Subcutaneous abdominal adipose tissue (tissue), 5 donors: ENCODE results near the gene FKBP2.

ENCODE experiments used
- H3K27ac ChIP-seq: one replicate; pipeline ENCODE4 v1.7.0; 2013; ENCODE audit warnings: low read depth, mild to moderate bottlenecking, inconsistent platforms, low read length, moderate library complexity
- H3K27me3 ChIP-seq, 5 donors: one replicate each; pipeline ENCODE4 v1.7.0; 2013; ENCODE audit warnings: low read length in 5 of 5, inconsistent platforms in 1 of 5; ENCODE audit not compliant: control insufficient read depth in 5 of 5, insufficient read depth in 4 of 5
- H3K36me3 ChIP-seq, 5 donors: one replicate each; pipeline ENCODE4 v1.7.0; 2013; ENCODE audit warnings: low read length in 5 of 5; ENCODE audit not compliant: control insufficient read depth in 5 of 5, insufficient read depth in 5 of 5
- H3K4me1 ChIP-seq, 5 donors: one replicate each; pipeline ENCODE4 v1.7.0; 2013; ENCODE audit warnings: low read length in 5 of 5, mild to moderate bottlenecking in 3 of 5, moderate library complexity in 1 of 5; ENCODE audit not compliant: control insufficient read depth in 5 of 5, insufficient read depth in 5 of 5
- H3K4me3 ChIP-seq, 5 donors: one replicate each; pipeline ENCODE4 v1.7.0; 2013; ENCODE audit warnings: low read length in 5 of 5, low read depth in 1 of 5
- H3K9ac ChIP-seq, 5 donors: one replicate each; pipeline ENCODE4 v1.7.0; 2013; ENCODE audit warnings: low read length in 5 of 5, mild to moderate bottlenecking in 4 of 5, moderate library complexity in 3 of 5
- H3K9me3 ChIP-seq, 5 donors: one replicate each; pipeline ENCODE4 v1.7.0; 2013; ENCODE audit warnings: low read length in 5 of 5; ENCODE audit not compliant: control insufficient read depth in 5 of 5
- donor health status: healthy.
- donor health status: healthy.
- donor health status: healthy.
- donor health status: healthy.
- donor health status: healthy.

FKBP2 gene

GRCh38 chr11:64218628-64219353 is 22.1 kb upstream of the FKBP2 start:
- Histone ChIP-seq H3K9ac (no peak overlapping the region), H3K4me3 (no peak overlapping the region), H3K27me3 (no peaks in the 10 kb centered on the region), H3K27ac (no peak overlapping the region), H3K36me3 (peaks cover 0 to 46% (median 17%) of the 10 kb centered on the region in 5 donors), H3K9me3 (no peaks in the 10 kb centered on the region), H3K4me1 (peaks cover 0 to 4% (median 0%) of the 10 kb centered on the region in 5 donors)

GRCh38 chr11:64219354-64219684 is 21.6 kb upstream of the FKBP2 start:
- Histone ChIP-seq H3K27me3 (no peaks in the 10 kb centered on the region), H3K9ac (no peak overlapping the region), H3K27ac (no peak overlapping the region), H3K9me3 (no peaks in the 10 kb centered on the region), H3K36me3 (peaks cover 0 to 51% (median 22%) of the 10 kb centered on the region in 5 donors), H3K4me3 (no peak overlapping the region), H3K4me1 (peaks cover 0 to 4% (median 0%) of the 10 kb centered on the region in 5 donors)

DNA sequence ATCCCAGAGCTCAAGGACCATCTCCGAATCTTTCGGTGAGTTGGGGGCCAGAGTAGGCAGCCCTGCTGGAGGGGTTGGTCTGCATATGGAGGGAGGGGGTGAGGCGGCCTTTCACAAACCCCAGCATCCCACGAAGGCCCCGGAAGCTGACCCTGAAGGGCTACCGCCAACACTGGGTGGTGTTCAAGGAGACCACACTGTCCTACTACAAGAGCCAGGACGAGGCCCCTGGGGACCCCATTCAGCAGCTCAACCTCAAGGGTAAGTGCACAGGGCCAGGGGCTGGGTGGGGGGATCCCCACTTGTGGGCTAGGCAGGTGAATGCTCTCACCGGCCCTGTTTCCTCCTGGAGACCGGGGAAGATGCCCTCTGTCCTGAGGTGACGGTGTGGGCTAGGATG is 21.1 kb upstream of the FKBP2 start:
- no peaks in the 10 kb centered on the region for H3K27me3 ChIP-seq
- H3K9ac ChIP-seq: no peak overlapping the region
- peaks cover 0 to 5% (median 2%) of the 10 kb centered on the region in 5 donors for H3K4me1 ChIP-seq

GRCh38 chr11:64220271-64220670 is 20.6 kb upstream of the FKBP2 start:
- Histone ChIP-seq H3K36me3 (peaks cover 0 to 54% (median 22%) of the 10 kb centered on the region in 5 donors), H3K4me3 (no peak overlapping the region), H3K4me1 (peaks cover 0 to 10% (median 7%) of the 10 kb centered on the region in 5 donors), H3K27me3 (no peaks in the 10 kb centered on the region), H3K9me3 (no peaks in the 10 kb centered on the region), H3K27ac (no peak overlapping the region), H3K9ac (no peak overlapping the region)

More for the DNA sequence above, 21.1 kb upstream of the FKBP2 start:
- H3K27ac ChIP-seq: no peak overlapping the region
- H3K9me3 ChIP-seq: no peaks in the 10 kb centered on the region
- no peak overlapping the region for H3K4me3 ChIP-seq
- H3K36me3 ChIP-seq: peaks cover 0 to 54% (median 22%) of the 10 kb centered on the region in 5 donors

GRCh38 chr11:64220798-64221197 is 20.1 kb upstream of the FKBP2 start:
- H3K4me3 ChIP-seq: no peak overlapping the region
- H3K27ac ChIP-seq: no peak overlapping the region
- H3K27me3 ChIP-seq: no peaks in the 10 kb centered on the region
- H3K9ac ChIP-seq: no peak overlapping the region
- H3K36me3 ChIP-seq: peaks cover 0 to 54% (median 22%) of the 10 kb centered on the region in 5 donors
- no peaks in the 10 kb centered on the region for H3K9me3 ChIP-seq
- H3K4me1 ChIP-seq: peaks cover 0 to 15% (median 13%) of the 10 kb centered on the region in 5 donors

DNA sequence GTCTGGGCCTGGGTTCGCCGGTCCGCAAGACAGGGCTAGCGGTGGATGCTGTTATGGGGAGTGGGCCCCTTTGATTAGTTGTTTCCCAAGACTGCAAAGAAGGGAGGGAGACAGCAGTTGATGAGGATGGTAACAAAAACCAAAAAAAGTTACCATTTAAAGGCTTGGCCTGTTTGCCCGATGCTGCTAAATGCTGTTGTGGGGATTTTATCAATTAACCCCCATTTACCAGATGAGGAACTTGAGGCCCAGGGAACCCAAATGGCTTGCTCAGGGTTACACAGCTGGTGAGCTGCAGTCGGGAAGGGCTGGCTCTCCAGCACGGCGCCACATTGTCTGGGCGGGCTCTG is 18.3 kb upstream of the FKBP2 start:
- peaks cover 2 to 31% (median 29%) of the 10 kb centered on the region in 5 donors for H3K4me1 ChIP-seq
- no peak overlapping the region for H3K9ac ChIP-seq
- no peak overlapping the region for H3K4me3 ChIP-seq
- H3K27ac ChIP-seq: no peak overlapping the region
- H3K27me3 ChIP-seq: no peaks in the 10 kb centered on the region
- peaks cover 0 to 48% (median 22%) of the 10 kb centered on the region in 5 donors for H3K36me3 ChIP-seq
- H3K9me3 ChIP-seq: no peaks in the 10 kb centered on the region

GRCh38 chr11:64223001-64223651 is 17.8 kb upstream of the FKBP2 start:
- H3K9me3 ChIP-seq: no peaks in the 10 kb centered on the region
- no peak overlapping the region for H3K4me3 ChIP-seq
- H3K4me1 ChIP-seq: peaks cover 2 to 32% (median 30%) of the 10 kb centered on the region in 5 donors
- no peak overlapping the region for H3K27ac ChIP-seq
- no peak overlapping the region for H3K9ac ChIP-seq
- peaks cover 0 to 47% (median 22%) of the 10 kb centered on the region in 5 donors for H3K36me3 ChIP-seq
- H3K27me3 ChIP-seq: no peaks in the 10 kb centered on the region

DNA sequence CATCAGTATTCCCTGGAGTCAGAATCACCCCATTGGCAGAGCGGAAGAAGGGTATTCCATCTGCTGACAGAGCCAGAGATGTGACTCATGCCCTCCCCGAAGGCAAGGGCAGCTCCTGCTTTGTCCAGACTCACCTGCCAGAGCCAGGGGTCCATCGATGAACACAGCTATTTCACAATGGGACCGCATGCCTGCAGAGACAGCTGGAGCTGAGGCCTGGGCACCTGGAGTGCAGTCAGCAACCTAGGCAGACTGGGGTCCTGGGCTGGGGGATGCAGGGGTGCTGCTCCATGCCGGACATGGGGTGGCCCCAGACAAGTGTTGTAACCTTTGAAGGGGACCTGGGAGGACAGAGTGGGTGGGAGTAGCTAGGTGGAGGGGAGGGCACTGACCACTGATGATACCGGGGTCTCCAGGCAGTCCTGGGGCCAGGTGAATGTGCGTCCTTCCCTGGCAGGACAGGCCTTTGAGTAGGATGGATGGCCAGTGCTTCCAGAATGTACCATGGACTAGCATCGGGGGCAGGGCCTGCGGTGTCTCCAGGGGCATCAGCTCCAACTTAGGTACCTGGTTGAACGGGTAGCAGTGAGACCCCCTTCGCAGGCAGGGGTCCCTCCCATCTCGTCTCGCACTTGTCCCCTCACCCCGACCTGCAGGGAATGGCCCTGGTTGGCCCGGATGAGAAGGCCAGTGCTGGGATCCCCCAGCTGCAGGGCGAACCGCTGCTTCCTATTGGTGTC is 16.6 kb upstream of the FKBP2 start:
- Histone ChIP-seq H3K27me3 (no peaks in the 10 kb centered on the region), H3K4me1 (peaks cover 2 to 35% (median 33%) of the 10 kb centered on the region in 5 donors), H3K9me3 (no peaks in the 10 kb centered on the region), H3K9ac (no peak overlapping the region), H3K27ac (no peak overlapping the region), H3K36me3 (peaks cover 0 to 42% (median 20%) of the 10 kb centered on the region in 5 donors), H3K4me3 (no peak overlapping the region)

- Histone ChIP-seq H3K4me1 (peaks cover 2 to 42% (median 40%) of the 10 kb centered on the region in 5 donors), H3K27me3 (no peaks in the 10 kb centered on the region), H3K36me3 (peaks cover 0 to 34% (median 20%) of the 10 kb centered on the region in 5 donors), H3K9me3 (no peaks in the 10 kb centered on the region), H3K27ac (peak overlapping the region; percentile 87), H3K9ac (peak overlapping the region in 4 of 5 donors; percentile 84 to 95 (median 90)), H3K4me3 (peak overlapping the region; percentile 83 to 94 (median 92))
Observed at GRCh38 chr11:64224891-64225607, 15.8 kb upstream of the FKBP2 start.
